ENCODE measurements around the gene NTNG2. TPM values are rescaled to one million over a fixed set of nuclear protein-coding genes. Genes with fewer than 3 reads are reported as not detected.

Gene NTNG2
- total and polyA plus RNA-seq, 2 of the 13 experiments (the other 11 are each of a cell fraction or from before 2014, with no cell fraction given) = 0.02 to 0.36 TPM

DNA sequence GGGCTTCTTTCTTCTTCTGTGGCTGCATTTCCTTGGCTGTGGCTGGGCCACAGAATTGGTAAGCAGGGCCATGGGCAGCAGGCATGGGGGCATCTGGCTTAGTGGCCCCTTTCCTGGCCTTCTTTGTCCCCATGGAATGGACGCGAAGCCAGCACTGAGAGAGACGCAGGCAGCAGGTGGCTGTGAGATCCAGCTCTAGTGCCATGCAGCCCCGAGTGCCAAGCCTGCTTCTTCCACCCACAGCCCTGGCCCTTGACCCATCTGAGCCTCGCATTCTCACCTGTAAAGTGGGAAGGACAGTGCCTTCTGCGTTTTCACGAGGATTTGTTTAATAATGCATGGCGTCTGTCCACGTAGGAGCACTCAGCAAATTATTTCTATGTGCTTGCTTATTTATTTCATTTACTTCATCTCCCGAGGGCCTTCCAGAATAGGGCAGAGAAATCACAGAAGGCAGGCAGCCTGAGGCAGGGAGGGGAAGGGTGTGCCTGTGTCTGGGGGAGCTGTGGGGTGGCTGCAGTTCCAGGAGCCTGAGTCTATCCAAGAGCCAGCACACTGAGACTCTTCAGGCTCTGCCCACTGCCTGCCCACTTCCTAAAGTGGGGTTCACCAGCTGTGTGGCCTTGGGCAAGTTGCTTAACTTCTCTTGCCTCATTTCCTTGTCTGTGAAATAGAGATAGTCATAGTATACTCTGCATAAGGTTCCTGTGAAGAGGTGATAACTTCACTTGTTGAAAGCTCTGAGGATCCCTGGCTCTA lies 55.2 kb downstream of the NTNG2 start:
- in situ Hi-C loops (cut with HindIII; ENCODE audit: extremely low pct_ligation_motif_present, low pct_unique_long_range_greater_than_20kb) (no loop called here), intact Hi-C loops (cut with micrococcal nuclease; ENCODE audit: unreplicated experiment) (no loop called here)
- H3K9me3 ChIP-seq (ENCODE audit: low read length) = no peaks in the 10 kb centered on the region
- H3K4me2 ChIP-seq (ENCODE audit: low read depth, low read length) = no peak overlapping the region
- H3K27ac ChIP-seq (ENCODE audit: extremely low read length, insufficient read depth, low read length) = no peak overlapping the region
- DNase-seq (ENCODE audit: low spot score) (no peak), FAIRE-seq (no peak), ATAC-seq (no peak)
- H3K4me1 ChIP-seq (ENCODE audit: insufficient read depth, low read length) = no peaks in the 10 kb centered on the region
- H2AFZ ChIP-seq (ENCODE audit: low read length) = no peak overlapping the region
- peaks cover 15 to 60% of the 10 kb centered on the region in 2 experiments for H3K27me3 ChIP-seq (ENCODE audit: control insufficient read depth in 1 of 2, insufficient read depth in 2 of 2, low read length in 2 of 2)
- H3K36me3 ChIP-seq (replicated peaks in 1 of 2; ENCODE audit: control insufficient read depth in 1 of 2, insufficient read depth in 2 of 2, low read length in 2 of 2) = no peaks in the 10 kb centered on the region
- TF ChIP-seq SIX1 (CRISPR knock-in tag; IDR thresholded peaks at IDR 0.05; ENCODE audit: borderline replicate concordance) = no peak
- TF ChIP-seq HHEX (CRISPR knock-in tag; IDR thresholded peaks at IDR 0.05) = no peak
- no peak for TF ChIP-seq SALL2 (CRISPR knock-in tag; IDR thresholded peaks at IDR 0.05)
- TF ChIP-seq, protein P1, sequence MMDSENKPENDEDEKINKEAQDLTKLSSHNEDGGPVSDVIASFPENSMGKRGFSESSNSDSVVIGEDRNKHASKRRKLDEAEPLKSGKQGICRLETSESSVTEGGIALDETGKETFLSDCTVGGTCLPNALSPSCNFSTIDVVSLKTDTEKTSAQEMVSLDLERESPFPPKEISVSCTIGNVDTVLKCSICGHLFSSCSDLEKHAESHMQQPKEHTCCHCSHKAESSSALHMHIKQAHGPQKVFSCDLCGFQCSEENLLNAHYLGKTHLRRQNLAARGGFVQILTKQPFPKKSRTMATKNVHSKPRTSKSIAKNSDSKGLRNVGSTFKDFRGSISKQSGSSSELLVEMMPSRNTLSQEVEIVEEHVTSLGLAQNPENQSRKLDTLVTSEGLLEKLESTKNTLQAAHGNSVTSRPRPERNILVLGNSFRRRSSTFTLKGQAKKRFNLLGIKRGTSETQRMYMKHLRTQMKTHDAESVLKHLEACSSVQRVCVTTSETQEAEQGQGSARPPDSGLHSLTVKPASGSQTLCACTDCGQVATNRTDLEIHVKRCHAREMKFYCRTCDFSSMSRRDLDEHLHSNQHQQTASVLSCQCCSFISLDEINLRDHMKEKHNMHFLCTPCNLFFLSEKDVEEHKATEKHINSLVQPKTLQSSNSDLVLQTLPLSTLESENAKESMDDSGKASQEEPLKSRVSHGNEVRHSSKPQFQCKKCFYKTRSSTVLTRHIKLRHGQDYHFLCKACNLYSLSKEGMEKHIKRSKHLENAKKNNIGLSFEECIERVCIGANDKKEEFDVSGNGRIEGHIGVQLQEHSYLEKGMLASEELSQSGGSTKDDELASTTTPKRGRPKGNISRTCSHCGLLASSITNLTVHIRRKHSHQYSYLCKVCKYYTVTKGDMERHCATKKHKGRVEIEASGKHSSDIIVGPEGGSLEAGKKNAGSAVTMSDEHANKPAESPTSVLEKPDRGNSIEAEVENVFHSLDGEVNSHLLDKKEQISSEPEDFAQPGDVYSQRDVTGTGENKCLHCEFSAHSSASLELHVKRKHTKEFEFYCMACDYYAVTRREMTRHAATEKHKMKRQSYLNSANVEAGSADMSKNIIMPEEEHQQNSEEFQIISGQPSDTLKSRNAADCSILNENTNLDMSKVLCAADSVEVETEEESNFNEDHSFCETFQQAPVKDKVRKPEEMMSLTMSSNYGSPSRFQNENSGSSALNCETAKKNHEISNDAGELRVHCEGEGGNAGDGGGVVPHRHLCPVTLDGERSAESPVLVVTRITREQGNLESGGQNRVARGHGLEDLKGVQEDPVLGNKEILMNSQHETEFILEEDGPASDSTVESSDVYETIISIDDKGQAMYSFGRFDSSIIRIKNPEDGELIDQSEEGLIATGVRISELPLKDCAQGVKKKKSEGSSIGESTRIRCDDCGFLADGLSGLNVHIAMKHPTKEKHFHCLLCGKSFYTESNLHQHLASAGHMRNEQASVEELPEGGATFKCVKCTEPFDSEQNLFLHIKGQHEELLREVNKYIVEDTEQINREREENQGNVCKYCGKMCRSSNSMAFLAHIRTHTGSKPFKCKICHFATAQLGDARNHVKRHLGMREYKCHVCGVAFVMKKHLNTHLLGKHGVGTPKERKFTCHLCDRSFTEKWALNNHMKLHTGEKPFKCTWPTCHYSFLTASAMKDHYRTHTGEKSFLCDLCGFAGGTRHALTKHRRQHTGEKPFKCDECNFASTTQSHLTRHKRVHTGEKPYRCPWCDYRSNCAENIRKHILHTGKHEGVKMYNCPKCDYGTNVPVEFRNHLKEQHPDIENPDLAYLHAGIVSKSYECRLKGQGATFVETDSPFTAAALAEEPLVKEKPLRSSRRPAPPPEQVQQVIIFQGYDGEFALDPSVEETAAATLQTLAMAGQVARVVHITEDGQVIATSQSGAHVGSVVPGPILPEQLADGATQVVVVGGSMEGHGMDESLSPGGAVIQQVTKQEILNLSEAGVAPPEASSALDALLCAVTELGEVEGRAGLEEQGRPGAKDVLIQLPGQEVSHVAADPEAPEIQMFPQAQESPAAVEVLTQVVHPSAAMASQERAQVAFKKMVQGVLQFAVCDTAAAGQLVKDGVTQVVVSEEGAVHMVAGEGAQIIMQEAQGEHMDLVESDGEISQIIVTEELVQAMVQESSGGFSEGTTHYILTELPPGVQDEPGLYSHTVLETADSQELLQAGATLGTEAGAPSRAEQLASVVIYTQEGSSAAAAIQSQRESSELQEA (CRISPR knock-in tag; IDR thresholded peaks at IDR 0.05; ENCODE audit: not compliant biosample characterization) = no peak
- TF ChIP-seq ZFY (CRISPR knock-in tag; IDR thresholded peaks at IDR 0.05) = no peak
- POLR2A ChIA-PET = no interaction called here
- CTCF ChIA-PET (ENCODE audit: low intra/inter-chr PET ratio, low total read pairs) = no interaction called here
- BruUV-seq (replicated peaks) = no TSS peak
- no peaks in the 10 kb centered on the region for H3K79me2 ChIP-seq (ENCODE audit: insufficient read depth, low read length)
- no peak overlapping the region for H3K4me3 ChIP-seq (replicated peaks in 1 of 3; ENCODE audit: insufficient read depth in 1 of 3, low read depth in 2 of 3, low read length in 3 of 3)
- WGBS (ENCODE audit: low lambda C conversion rate) = 1% methylated on average over 6 of the region's 10 CpGs
- H4K20me1 ChIP-seq (ENCODE audit: insufficient read depth, low read length) = no peaks in the 10 kb centered on the region
- H3K9ac ChIP-seq (ENCODE audit: insufficient read depth, low read depth, low read length) = no peak overlapping the region

Data from HepG2 (cell line).